Esophagus squamous epithelium (tissue), 5 donors: Measurements from ENCODE around the gene AP2A2. TPM values are rescaled to one million over a fixed set of nuclear protein-coding genes. Genes with fewer than 3 reads are reported as not detected.

Source experiments
- DNase-seq: peaks from one replicate; lab custom pipeline; 2025; lab: John Stamatoyannopoulos, UW
- H3K27ac ChIP-seq, 4 donors: fragments of 200-600 bp; sonication (generic); one replicate each; pipeline ENCODE4 v1.5.1; 2016 to 2019; ENCODE audit warnings: mild to moderate bottlenecking in 1 of 4
- H3K27me3 ChIP-seq, 4 donors: fragments of 200-600 bp; sonication (generic); 1 replicate in 3 of 4; 2 replicates in 1 of 4; pipeline versions ENCODE4 v1.5.1 to v1.6.0; 2017 to 2021; ENCODE audit warnings: antibody characterized with exemption in 1 of 4
- H3K36me3 ChIP-seq, 3 donors: fragments of 200-600 bp; sonication (generic); one replicate each; pipeline ENCODE4 v1.5.1; 2016 to 2019
- H3K4me1 ChIP-seq, 3 donors: fragments of 200-600 bp; sonication (generic); one replicate each; pipeline ENCODE4 v1.5.1; 2017 to 2019
- H3K4me3 ChIP-seq, 4 donors: fragments of 200-600 bp; sonication (generic); 1 replicate in 3 of 4; 2 replicates in 1 of 4; pipeline ENCODE4 v1.5.1; 2016 to 2019; ENCODE audit warnings: mild to moderate bottlenecking in 2 of 4, moderate library complexity in 1 of 4
- H3K9me3 ChIP-seq, 3 donors: fragments of 200-600 bp; sonication (generic); one replicate each; pipeline ENCODE4 v1.5.1; 2016 to 2019
- POLR2A ChIP-seq, 4 donors: fragments of 450-650 bp; IDR thresholded peaks; one replicate each; pipeline ENCODE4 v1.6.1; 2017; ENCODE audit warnings: antibody characterized with exemption in 4 of 4, mild to moderate bottlenecking in 4 of 4, moderate library complexity in 3 of 4
- WGBS, 2 donors: methylation state at CpG; one replicate each; pipeline ENCODE4 v1.1.5; 2018; 5-methylcytosine and 5-hydroxymethylcytosine counted together
- intact Hi-C: fragments of 100-400 bp; cut with DNase I; formaldehyde crosslinking; loops from one replicate; pipeline ENCODE4 v1.15.0; 2022
- total RNA-seq, 4 donors: library from RNA; depleted of rRNA; stranded (reverse); fragments of >200 nt; gene quantifications; one replicate each; pipeline ENCODE4 v1.1.0, GENCODE V29; 2016
- TF ChIP-seq, protein P1 (sequence below), 6 experiments: fragments of 450-650 bp in 4 of 6; fragments of 200-600 bp in 2 of 6; sonication (generic) in 2 of 6; IDR thresholded peaks; one replicate each; pipeline ENCODE4 v1.5.1; 2016 to 2019; ENCODE audit warnings: antibody characterized with exemption in 6 of 6, mild to moderate bottlenecking in 4 of 6, moderate library complexity in 4 of 6
- donor health status: DM: yes; HTN: yes; CAD: no.

AP2A2 gene
- total RNA-seq, 4 donors from 2014 or later, result 19.8 to 48.6 (median 28.5) TPM

DNA sequence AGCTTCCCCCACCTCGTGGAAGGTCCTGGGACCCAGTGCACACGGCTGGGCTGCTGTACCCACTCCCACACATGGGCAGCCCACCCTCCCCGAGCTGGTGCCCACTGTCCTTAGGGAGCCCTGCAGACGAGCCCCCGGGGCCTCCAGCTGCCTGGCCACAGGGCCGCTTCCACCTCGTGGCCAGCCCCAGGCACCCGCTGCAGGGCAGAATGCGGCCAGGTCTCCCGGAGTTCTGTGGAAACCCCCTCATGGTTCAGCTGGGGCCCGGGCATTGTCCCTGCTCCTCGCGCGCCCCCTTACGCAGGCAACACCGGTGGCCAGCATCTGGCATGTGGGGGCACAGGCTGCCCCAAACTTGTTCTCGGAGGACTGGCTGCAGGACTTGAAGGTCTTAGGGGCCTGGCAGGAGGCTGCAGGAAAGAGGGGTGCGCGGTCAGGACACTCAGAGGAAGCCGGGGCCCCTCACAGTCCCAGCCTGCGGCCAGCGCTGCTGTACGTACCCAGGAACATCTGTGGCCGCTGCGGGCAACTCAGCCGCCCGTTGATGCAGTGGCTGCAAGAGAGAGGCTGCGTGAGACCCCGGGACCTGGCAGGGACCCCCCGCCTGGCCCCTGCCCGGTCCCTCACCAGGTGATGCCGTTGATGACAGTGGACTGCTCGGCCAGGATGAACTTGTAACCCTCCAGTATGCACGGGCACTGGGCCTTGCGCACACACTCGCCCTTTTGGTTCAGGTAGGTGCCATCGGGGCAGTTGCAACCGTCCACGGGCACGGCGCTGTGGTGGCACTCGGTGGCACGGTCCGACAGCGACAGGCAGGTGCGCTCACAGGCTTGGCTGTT is 101.2 kb downstream of the AP2A2 start:
- Histone ChIP-seq H3K36me3 (no peaks in the 10 kb centered on the region), H3K9me3 (no peaks in the 10 kb centered on the region), H3K4me1 (no peaks in the 10 kb centered on the region), H3K4me3 (no peak overlapping the region), H3K27ac (no peak overlapping the region), H3K27me3 (peaks cover 0 to 31% (median 0%) of the 10 kb centered on the region in 4 donors)
- intact Hi-C loops, result no loop called here
- no CpG with 5 or more reads among the region's 46 CpGs for WGBS, 2 donors
- no peak for DNase-seq
- TF ChIP-seq, protein P1, sequence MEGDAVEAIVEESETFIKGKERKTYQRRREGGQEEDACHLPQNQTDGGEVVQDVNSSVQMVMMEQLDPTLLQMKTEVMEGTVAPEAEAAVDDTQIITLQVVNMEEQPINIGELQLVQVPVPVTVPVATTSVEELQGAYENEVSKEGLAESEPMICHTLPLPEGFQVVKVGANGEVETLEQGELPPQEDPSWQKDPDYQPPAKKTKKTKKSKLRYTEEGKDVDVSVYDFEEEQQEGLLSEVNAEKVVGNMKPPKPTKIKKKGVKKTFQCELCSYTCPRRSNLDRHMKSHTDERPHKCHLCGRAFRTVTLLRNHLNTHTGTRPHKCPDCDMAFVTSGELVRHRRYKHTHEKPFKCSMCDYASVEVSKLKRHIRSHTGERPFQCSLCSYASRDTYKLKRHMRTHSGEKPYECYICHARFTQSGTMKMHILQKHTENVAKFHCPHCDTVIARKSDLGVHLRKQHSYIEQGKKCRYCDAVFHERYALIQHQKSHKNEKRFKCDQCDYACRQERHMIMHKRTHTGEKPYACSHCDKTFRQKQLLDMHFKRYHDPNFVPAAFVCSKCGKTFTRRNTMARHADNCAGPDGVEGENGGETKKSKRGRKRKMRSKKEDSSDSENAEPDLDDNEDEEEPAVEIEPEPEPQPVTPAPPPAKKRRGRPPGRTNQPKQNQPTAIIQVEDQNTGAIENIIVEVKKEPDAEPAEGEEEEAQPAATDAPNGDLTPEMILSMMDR (IDR thresholded peaks at IDR 0.05), result no peak
- no peak for TF ChIP-seq POLR2A (IDR thresholded peaks at IDR 0.05)

DNA sequence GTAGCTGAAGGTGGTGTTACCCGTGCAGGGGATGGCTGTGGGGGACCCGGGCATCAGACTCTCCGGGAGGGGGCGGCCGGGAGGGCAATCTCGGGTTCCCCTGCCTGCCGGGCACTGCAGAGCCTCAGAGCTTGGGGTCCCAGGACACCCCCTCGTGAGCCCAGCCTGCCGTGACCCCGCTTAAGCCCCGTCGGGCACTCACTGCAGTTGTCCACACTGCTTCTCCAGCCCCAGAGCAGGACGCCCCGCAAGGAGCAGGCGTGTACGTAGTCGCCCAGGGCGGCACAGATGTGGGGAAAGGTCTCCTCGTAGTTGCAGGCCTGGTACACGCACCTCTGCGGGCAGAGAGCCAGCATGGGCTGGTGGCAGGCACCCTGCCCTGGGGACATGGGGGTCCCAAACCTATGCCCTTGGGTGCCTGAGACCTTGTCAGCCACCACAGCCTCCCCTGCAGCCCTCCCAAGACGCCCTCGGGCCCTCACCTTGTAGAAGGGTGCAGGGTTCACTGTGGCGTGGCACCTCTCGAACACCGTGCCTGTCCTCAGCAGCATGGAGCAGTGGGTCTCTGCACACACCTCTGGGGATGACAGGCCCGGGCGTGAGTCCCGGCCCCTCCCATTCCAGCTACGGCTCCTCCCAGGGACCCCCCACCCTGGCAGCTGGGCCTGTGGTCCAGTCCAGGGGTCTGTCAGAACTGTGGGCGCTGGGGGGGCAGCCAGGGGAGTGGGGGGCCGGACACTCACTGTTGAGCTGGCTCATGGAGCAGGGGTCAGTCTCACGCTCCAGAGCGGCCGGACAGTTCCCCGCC is 102.0 kb downstream of the AP2A2 start:
- H3K9me3 ChIP-seq, result no peaks in the 10 kb centered on the region
- H3K36me3 ChIP-seq, result no peaks in the 10 kb centered on the region
- 100% methylated on average over 1 of the region's 36 CpGs; no CpG with 5 or more reads in 1 of the 2 donors for WGBS, 2 donors
- TF ChIP-seq, protein P1 (IDR thresholded peaks at IDR 0.05), result no peak
- no peak for TF ChIP-seq POLR2A (IDR thresholded peaks at IDR 0.05)
- intact Hi-C loops, result no loop called here
- no peak overlapping the region for H3K4me3 ChIP-seq
- DNase-seq, result no peak
- no peaks in the 10 kb centered on the region for H3K4me1 ChIP-seq
- H3K27me3 ChIP-seq, result peaks cover 0 to 31% (median 0%) of the 10 kb centered on the region in 4 donors
- no peak overlapping the region for H3K27ac ChIP-seq

DNA sequence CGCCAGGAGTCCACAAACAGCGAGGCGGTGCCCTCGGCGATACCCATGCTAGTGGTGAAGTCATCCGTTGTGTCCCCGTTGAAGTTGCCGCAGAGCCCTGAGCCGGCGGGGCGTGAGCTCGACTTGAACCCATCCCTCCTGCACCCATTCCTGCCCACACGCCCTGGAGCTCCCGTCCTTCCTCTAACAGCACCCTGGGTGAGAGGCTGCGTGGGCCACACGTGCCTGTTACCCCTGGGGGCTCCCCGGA is 102.5 kb downstream of the AP2A2 start:
- TF ChIP-seq, protein P1 (IDR thresholded peaks at IDR 0.05), result no peak
- no peak for TF ChIP-seq POLR2A (IDR thresholded peaks at IDR 0.05)
- DNase-seq, result no peak
- Histone ChIP-seq H3K4me3 (no peak overlapping the region), H3K4me1 (no peaks in the 10 kb centered on the region), H3K36me3 (no peaks in the 10 kb centered on the region), H3K9me3 (no peaks in the 10 kb centered on the region), H3K27ac (no peak overlapping the region), H3K27me3 (peaks cover 0 to 31% (median 0%) of the 10 kb centered on the region in 4 donors)
- intact Hi-C loops, result no loop called here
- 76% methylated on average over 5 of the region's 17 CpGs; no CpG with 5 or more reads in 1 of the 2 donors for WGBS, 2 donors

DNA sequence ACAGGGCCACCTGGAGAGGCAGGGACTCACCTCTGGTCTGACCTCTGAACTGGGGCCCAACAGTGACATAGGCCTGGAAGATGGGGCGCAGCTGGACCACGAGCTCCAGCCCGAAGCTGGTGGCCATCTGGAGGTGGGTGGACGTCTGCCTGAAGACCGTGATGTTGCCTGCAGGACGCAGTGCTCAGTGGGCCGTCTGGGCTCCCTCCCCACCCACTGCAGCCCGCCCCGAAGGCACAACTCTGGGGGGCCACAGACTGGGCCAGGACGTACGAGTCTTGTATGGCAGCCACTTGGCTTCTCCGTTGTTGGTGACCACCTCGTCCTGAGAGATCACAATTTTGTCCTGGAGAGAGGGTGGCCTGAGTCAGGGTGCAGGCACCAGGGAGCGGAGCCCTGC is 102.9 kb downstream of the AP2A2 start:
- intact Hi-C loops, result no loop called here
- H3K4me3 ChIP-seq, result no peak overlapping the region
- TF ChIP-seq, protein P1 (IDR thresholded peaks at IDR 0.05), result no peak
- TF ChIP-seq POLR2A (IDR thresholded peaks at IDR 0.05), result no peak
- no peaks in the 10 kb centered on the region for H3K9me3 ChIP-seq
- H3K36me3 ChIP-seq, result no peaks in the 10 kb centered on the region
- H3K4me1 ChIP-seq, result no peaks in the 10 kb centered on the region
- no peak overlapping the region for H3K27ac ChIP-seq
- DNase-seq, result no peak
- WGBS, 2 donors, result 71% methylated on average over 13 of the region's 14 CpGs; no CpG with 5 or more reads in 1 of the 2 donors
- H3K27me3 ChIP-seq, result peaks cover 0 to 31% (median 0%) of the 10 kb centered on the region in 4 donors

DNA sequence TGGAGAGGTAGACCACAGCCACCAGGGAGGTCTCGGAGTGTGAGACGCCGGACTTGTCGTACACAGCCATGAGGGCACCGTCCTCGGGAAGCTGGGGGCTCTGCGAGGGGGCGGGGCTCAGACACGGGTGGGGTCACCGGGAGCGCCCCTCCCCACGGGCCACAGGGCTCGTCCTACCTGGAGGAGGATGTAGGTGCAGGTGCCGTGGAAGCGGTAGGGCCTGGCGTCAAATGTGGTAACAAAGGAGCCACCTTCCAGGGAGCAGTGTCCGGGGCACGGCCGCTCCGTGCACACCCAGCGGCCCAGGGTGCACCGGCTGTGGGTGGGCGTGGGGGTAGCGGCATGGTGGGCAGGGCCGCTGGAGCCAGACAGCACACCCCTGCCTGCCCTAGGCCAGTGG is 103.4 kb downstream of the AP2A2 start:
- no peak overlapping the region for H3K4me3 ChIP-seq
- no peaks in the 10 kb centered on the region for H3K4me1 ChIP-seq
- no peaks in the 10 kb centered on the region for H3K9me3 ChIP-seq
- intact Hi-C loops, result no loop called here
- H3K36me3 ChIP-seq, result no peaks in the 10 kb centered on the region
- TF ChIP-seq, protein P1 (IDR thresholded peaks at IDR 0.05), result no peak
- TF ChIP-seq POLR2A (IDR thresholded peaks at IDR 0.05), result no peak
- H3K27ac ChIP-seq, result no peak overlapping the region
- H3K27me3 ChIP-seq, result peaks cover 0 to 33% (median 0%) of the 10 kb centered on the region in 4 donors
- no peak for DNase-seq
- WGBS, 2 donors, result no CpG with 5 or more reads among the region's 25 CpGs
